GM23338 (cell line): ENCODE measurements around the gene LZTS3. TPM values are rescaled to one million over a fixed set of nuclear protein-coding genes. Genes with fewer than 3 reads are reported as not detected.

ENCODE experiments used
- ATAC-seq: fragments of 200-7000 bp; cut with Tn5 transposase; 3 replicates; pipeline ENCODE4 v1.9.1; 2020
- DNase-seq: peaks from one replicate; pipeline ENCODE4 v3.0.0-alpha.2; 2015; ENCODE audit warnings: low spot score
- H2AFZ ChIP-seq: fragments of 200-600 bp; sonication (generic); 2 replicates; pipeline ENCODE4 v1.8.0; 2016; ENCODE audit warnings: antibody characterized with exemption, mild to moderate bottlenecking, moderate library complexity
- H3F3A ChIP-seq: fragments of 200-600 bp; sonication (generic); replicated peaks from 2 replicates; pipeline ENCODE4 v1.8.0; 2017; ENCODE audit warnings: antibody characterized with exemption, mixed run types, low read depth
- H3K27ac ChIP-seq: fragments of 200-600 bp; sonication (generic); 2 replicates; pipeline ENCODE4 v1.6.1; 2016; ENCODE audit warnings: low read depth
- H3K27me3 ChIP-seq: fragments of 200-600 bp; sonication (generic); 2 replicates; pipeline ENCODE4 v1.8.0; 2016; ENCODE audit warnings: mild to moderate bottlenecking, mixed run types, moderate library complexity; ENCODE audit not compliant: insufficient read depth
- H3K36me3 ChIP-seq: fragments of 200-600 bp; sonication (generic); 2 replicates; pipeline ENCODE4 v1.8.0; 2016; ENCODE audit warnings: mild to moderate bottlenecking; ENCODE audit not compliant: insufficient read depth
- H3K4me1 ChIP-seq: fragments of 200-600 bp; sonication (generic); 2 replicates; pipeline ENCODE4 v1.8.0; 2016; ENCODE audit warnings: mild to moderate bottlenecking, moderate library complexity; ENCODE audit not compliant: insufficient read depth
- H3K4me2 ChIP-seq: fragments of 200-600 bp; sonication (generic); 2 replicates; pipeline ENCODE4 v1.7.1; 2017; ENCODE audit warnings: mixed run types
- H3K4me3 ChIP-seq: fragments of 200-600 bp; sonication (generic); 2 replicates; pipeline ENCODE4 v1.6.1; 2016; ENCODE audit warnings: mixed run types
- H3K79me2 ChIP-seq: fragments of 200-600 bp; sonication (generic); replicated peaks from 2 replicates; pipeline ENCODE4 v1.8.0; 2017; ENCODE audit warnings: mild to moderate bottlenecking; ENCODE audit not compliant: insufficient read depth
- H3K9me2 ChIP-seq: fragments of 200-600 bp; sonication (generic); 2 replicates; pipeline ENCODE4 v1.8.0; 2017; ENCODE audit not compliant: insufficient read depth
- H4K20me1 ChIP-seq: fragments of 200-600 bp; sonication (generic); replicated peaks from 2 replicates; pipeline ENCODE4 v1.8.0; 2017; ENCODE audit warnings: mild to moderate bottlenecking; ENCODE audit not compliant: insufficient read depth
- H3K27ac Mint-ChIP-seq: 2 replicates; pipeline ENCODE4 v1.8.0; 2020; ENCODE audit warnings: inconsistent platforms, mild to moderate bottlenecking, moderate library complexity, mixed read lengths
- H3K27me3 Mint-ChIP-seq: 3 replicates; pipeline ENCODE4 v1.8.0; 2022; ENCODE audit warnings: low read depth, mild to moderate bottlenecking, moderate library complexity, mixed read lengths, inconsistent platforms; ENCODE audit not compliant: insufficient read depth, poor library complexity
- H3K36me3 Mint-ChIP-seq: 3 replicates; pipeline ENCODE4 v1.8.0; 2021; ENCODE audit warnings: low read depth, mild to moderate bottlenecking, inconsistent platforms, moderate library complexity, mixed read lengths
- H3K4me1 Mint-ChIP-seq: 3 replicates; pipeline ENCODE4 v1.8.0; 2020; ENCODE audit warnings: mild to moderate bottlenecking, inconsistent platforms, mixed read lengths
- H3K4me3 Mint-ChIP-seq: 3 replicates; pipeline ENCODE4 v1.8.0; 2021; ENCODE audit warnings: moderate library complexity, mild to moderate bottlenecking, inconsistent platforms, mixed read lengths
- H3K9me3 Mint-ChIP-seq: 3 replicates; pipeline ENCODE4 v1.8.0; 2020; ENCODE audit warnings: moderate library complexity, mild to moderate bottlenecking, inconsistent platforms, mixed read lengths
- CREB1 ChIP-seq: fragments of 250-450 bp; sonication (Bioruptor Pico); IDR thresholded peaks from 2 replicates; pipeline ENCODE4 v1.5.0; 2020; ENCODE audit warnings: low read depth, mild to moderate bottlenecking, moderate library complexity
- JUNB ChIP-seq: IDR thresholded peaks from one replicate; pipeline ENCODE4 v1.6.1; 2016; ENCODE audit warnings: antibody characterized with exemption; ENCODE audit not compliant: unreplicated experiment
- NANOG ChIP-seq: IDR thresholded peaks from 2 replicates; pipeline ENCODE4 v1.6.1; 2016; ENCODE audit warnings: antibody characterized with exemption, borderline replicate concordance
- POLR2AphosphoS5 ChIP-seq: IDR thresholded peaks from 2 replicates; pipeline ENCODE4 v1.6.1; 2016; ENCODE audit warnings: antibody characterized with exemption, low read depth
- REST ChIP-seq: IDR thresholded peaks from one replicate; pipeline ENCODE4 v1.6.1; 2018; ENCODE audit warnings: antibody characterized with exemption; ENCODE audit not compliant: unreplicated experiment
- polyA plus RNA-seq: library from polyadenylated mRNA; unstranded; fragments of >200 nt; fragmentation: Nextera tagmentation; extraction: Ambion mirVana; gene quantifications from 2 replicates; pipeline ENCODE4 v1.2.1, GENCODE V29; 2016
- total RNA-seq: library from RNA; depleted of rRNA; stranded (reverse); fragments of >200 nt; shearing (Covaris generic); gene quantifications from 2 replicates; pipeline ENCODE4 v1.2.3, GENCODE V29; 2014
- TF ChIP-seq, protein P1 (sequence below), 2 experiments: fragments of 200-600 bp in 1 of 2; sonication (generic) in 1 of 2; conservative IDR thresholded peaks; 2 replicates each; pipeline versions ENCODE4 v1.5.1 to v1.6.1; 2016 to 2017; ENCODE audit warnings: antibody characterized with exemption in 2 of 2, low read depth in 2 of 2, mild to moderate bottlenecking in 2 of 2, moderate library complexity in 1 of 2

LZTS3 gene
- total and polyA plus RNA-seq, 2 experiments from 2014 or later = 9.7 to 40.7 TPM

DNA sequence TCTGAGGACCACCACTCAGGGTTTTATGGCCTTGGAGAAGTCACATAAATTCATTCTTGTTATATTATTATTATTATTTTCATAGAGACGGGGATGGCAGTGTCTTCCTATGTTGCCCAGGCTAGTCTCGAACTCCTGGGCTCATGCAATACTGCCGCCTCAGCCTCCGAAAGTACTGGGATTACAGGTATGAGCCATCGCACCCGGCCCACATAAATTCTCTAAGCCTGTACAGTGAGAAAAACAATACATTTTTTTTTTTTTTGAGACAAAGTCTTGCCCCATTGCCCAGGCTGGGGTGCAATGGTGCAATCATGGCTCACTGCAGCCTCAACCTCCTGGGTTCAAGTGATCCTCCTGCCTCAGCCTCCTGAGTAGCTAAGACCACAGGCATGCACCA, 12.9 kb downstream of the LZTS3 start:
- peak overlapping the region; percentile 99 for H3K4me2 ChIP-seq
- no peak for TF ChIP-seq REST
- TF ChIP-seq POLR2AphosphoS5 = no peak
- H3K4me3 Mint-ChIP-seq = 0 out of 3 replicates have a peak overlapping the region, but pooled peaks have one; percentile 14

GRCh38 chr20:3158968-3159431, 14.3 kb downstream of the LZTS3 start:
- H3K27me3 ChIP-seq = no peaks in the 10 kb centered on the region
- Mint-ChIP-seq H3K4me1 (peaks cover 24% of the 10 kb centered on the region), H3K9me3 (peaks cover 3% of the 10 kb centered on the region; the same call in 2 of the 3 replicates), H3K4me3 (peak overlapping the region; percentile 96), H3K27me3 (peaks cover 21% of the 10 kb centered on the region), H3K36me3 (peaks cover 5% of the 10 kb centered on the region; the same call in 2 of the 3 replicates), H3K27ac (peak overlapping the region; percentile 93)
- peak overlapping the region; percentile 98 for H3K4me3 ChIP-seq
- DNase-seq (peak; percentile 52), ATAC-seq (peak; percentile 18)
- H4K20me1 ChIP-seq = peaks cover 33% of the 10 kb centered on the region
- peak overlapping the region; percentile 99 for H3K4me2 ChIP-seq
- H3K4me1 ChIP-seq = peaks cover 8% of the 10 kb centered on the region; the same call in 1 of the 2 replicates
- H3K79me2 ChIP-seq = peaks cover 56% of the 10 kb centered on the region
- H3F3A ChIP-seq = peaks cover 7% of the 10 kb centered on the region; the same call in 1 of the 2 replicates
- no peak overlapping the region; the same call in 1 of the 2 replicates for H2AFZ ChIP-seq
- H3K9me2 ChIP-seq = no peaks in the 10 kb centered on the region
- H3K27ac ChIP-seq = peak overlapping the region; percentile 84
- H3K36me3 ChIP-seq = no peaks in the 10 kb centered on the region
- TF ChIP-seq NANOG = no peak
- TF ChIP-seq, protein P1, sequence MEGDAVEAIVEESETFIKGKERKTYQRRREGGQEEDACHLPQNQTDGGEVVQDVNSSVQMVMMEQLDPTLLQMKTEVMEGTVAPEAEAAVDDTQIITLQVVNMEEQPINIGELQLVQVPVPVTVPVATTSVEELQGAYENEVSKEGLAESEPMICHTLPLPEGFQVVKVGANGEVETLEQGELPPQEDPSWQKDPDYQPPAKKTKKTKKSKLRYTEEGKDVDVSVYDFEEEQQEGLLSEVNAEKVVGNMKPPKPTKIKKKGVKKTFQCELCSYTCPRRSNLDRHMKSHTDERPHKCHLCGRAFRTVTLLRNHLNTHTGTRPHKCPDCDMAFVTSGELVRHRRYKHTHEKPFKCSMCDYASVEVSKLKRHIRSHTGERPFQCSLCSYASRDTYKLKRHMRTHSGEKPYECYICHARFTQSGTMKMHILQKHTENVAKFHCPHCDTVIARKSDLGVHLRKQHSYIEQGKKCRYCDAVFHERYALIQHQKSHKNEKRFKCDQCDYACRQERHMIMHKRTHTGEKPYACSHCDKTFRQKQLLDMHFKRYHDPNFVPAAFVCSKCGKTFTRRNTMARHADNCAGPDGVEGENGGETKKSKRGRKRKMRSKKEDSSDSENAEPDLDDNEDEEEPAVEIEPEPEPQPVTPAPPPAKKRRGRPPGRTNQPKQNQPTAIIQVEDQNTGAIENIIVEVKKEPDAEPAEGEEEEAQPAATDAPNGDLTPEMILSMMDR (conservative IDR thresholded peaks at IDR 0.05; ENCODE audit: low read depth in 2 of 2) = no peak
- no peak for TF ChIP-seq REST
- TF ChIP-seq JUNB = no peak
- TF ChIP-seq CREB1 (CRISPR knock-in tag) = no peak

More for the DNA sequence above, 12.9 kb downstream of the LZTS3 start:
- Histone ChIP-seq H2AFZ (no peak overlapping the region), H3K4me3 (peak overlapping the region; percentile 98), H4K20me1 (peaks cover 30% of the 10 kb centered on the region), H3K79me2 (peaks cover 42% of the 10 kb centered on the region), H3K36me3 (no peaks in the 10 kb centered on the region), H3K9me2 (no peaks in the 10 kb centered on the region), H3K27ac (no peak overlapping the region), H3K27me3 (no peaks in the 10 kb centered on the region), H3K4me1 (peaks cover 8% of the 10 kb centered on the region; the same call in 1 of the 2 replicates), H3F3A (peaks cover 7% of the 10 kb centered on the region; the same call in 1 of the 2 replicates)
- DNase-seq (no peak), ATAC-seq (no peak)
- peaks cover 21% of the 10 kb centered on the region for H3K27me3 Mint-ChIP-seq
- H3K36me3 Mint-ChIP-seq = peaks cover 5% of the 10 kb centered on the region; the same call in 2 of the 3 replicates
- peaks cover 3% of the 10 kb centered on the region; the same call in 2 of the 3 replicates for H3K9me3 Mint-ChIP-seq
- peaks cover 24% of the 10 kb centered on the region for H3K4me1 Mint-ChIP-seq
- H3K27ac Mint-ChIP-seq = no peak overlapping the region
